Stimulated activated naive CD8-positive, alpha-beta T cell treated with anti-CD3 and anti-CD28 coated beads, Interleukin-15, amount 100 ng/mL, for 72 hours (primary cell): ENCODE data around the gene PRDM16.

Experiments
- ATAC-seq: fragments of 150-1000 bp; cut with Tn5 transposase; 2 replicates; pipeline ENCODE4 v1.10.0; 2021; ENCODE audit warnings: mild to moderate bottlenecking, moderate library complexity
- DNase-seq, 2 donors: peaks; one replicate each; pipeline ENCODE4 v3.0.0; 2021 to 2022
- H3K27ac Mint-ChIP-seq, 2 donors: one replicate each; pipeline ENCODE4 v1.8.0; 2022; ENCODE audit warnings: mild to moderate bottlenecking in 2 of 2, mixed read lengths in 2 of 2, moderate library complexity in 2 of 2
- H3K27me3 Mint-ChIP-seq: one replicate; pipeline ENCODE4 v1.8.0; 2022; ENCODE audit warnings: mixed read lengths
- H3K4me1 Mint-ChIP-seq: one replicate; pipeline ENCODE4 v1.8.0; 2022; ENCODE audit warnings: mild to moderate bottlenecking, mixed read lengths
- H3K4me3 Mint-ChIP-seq, 2 donors: one replicate each; pipeline ENCODE4 v1.8.0; 2022; ENCODE audit warnings: mild to moderate bottlenecking in 2 of 2, mixed read lengths in 2 of 2, moderate library complexity in 1 of 2
- H3K9me3 Mint-ChIP-seq, 2 donors: one replicate each; pipeline ENCODE4 v1.8.0; 2022; ENCODE audit warnings: mixed read lengths in 2 of 2

Gene PRDM16

GRCh38 chr1:3475839-3476573, 407.0 kb downstream of the PRDM16 start:
- Mint-ChIP-seq H3K27ac (no peak overlapping the region), H3K27me3 (peaks cover 14% of the 10 kb centered on the region), H3K4me1 (no peaks in the 10 kb centered on the region), H3K9me3 (no peaks in the 10 kb centered on the region), H3K4me3 (no peak overlapping the region)
- no peak for ATAC-seq
- no peak for DNase-seq

- peaks cover 14% of the 10 kb centered on the region for H3K27me3 Mint-ChIP-seq
- no peak overlapping the region for H3K27ac Mint-ChIP-seq
- H3K4me1 Mint-ChIP-seq = no peaks in the 10 kb centered on the region
- DNase-seq (no peak), ATAC-seq (peak; percentile 33)
- H3K4me3 Mint-ChIP-seq = no peak overlapping the region
- H3K9me3 Mint-ChIP-seq = no peaks in the 10 kb centered on the region
These were observed 407.7 kb downstream of the PRDM16 start for GRCh38 chr1:3476666-3477065.

GRCh38 chr1:3477241-3477995, 408.4 kb downstream of the PRDM16 start:
- peak; percentile 67 for ATAC-seq
- no peak for DNase-seq
- Mint-ChIP-seq H3K27me3 (peaks cover 14% of the 10 kb centered on the region), H3K4me1 (no peaks in the 10 kb centered on the region), H3K27ac (no peak overlapping the region), H3K4me3 (no peak overlapping the region), H3K9me3 (no peaks in the 10 kb centered on the region)

GRCh38 chr1:3478187-3478586, 409.2 kb downstream of the PRDM16 start:
- Mint-ChIP-seq H3K9me3 (no peaks in the 10 kb centered on the region), H3K27me3 (peaks cover 14% of the 10 kb centered on the region), H3K4me3 (no peak overlapping the region), H3K27ac (no peak overlapping the region), H3K4me1 (no peaks in the 10 kb centered on the region)
- ATAC-seq (no peak), DNase-seq (no peak)

- DNase-seq (no peak), ATAC-seq (no peak)
- no peak overlapping the region for H3K27ac Mint-ChIP-seq
- no peaks in the 10 kb centered on the region for H3K9me3 Mint-ChIP-seq
- peaks cover 6% of the 10 kb centered on the region for H3K4me1 Mint-ChIP-seq
- peaks cover 6% of the 10 kb centered on the region for H3K27me3 Mint-ChIP-seq
- no peak overlapping the region for H3K4me3 Mint-ChIP-seq
These were observed 410.7 kb downstream of the PRDM16 start for GRCh38 chr1:3479511-3480368.

GRCh38 chr1:3480369-3480719, 411.3 kb downstream of the PRDM16 start:
- H3K4me1 Mint-ChIP-seq = peaks cover 6% of the 10 kb centered on the region
- no peak overlapping the region for H3K27ac Mint-ChIP-seq
- DNase-seq (no peak), ATAC-seq (no peak)
- peaks cover 6% of the 10 kb centered on the region for H3K27me3 Mint-ChIP-seq
- H3K9me3 Mint-ChIP-seq = no peaks in the 10 kb centered on the region
- no peak overlapping the region for H3K4me3 Mint-ChIP-seq

- DNase-seq (no peak), ATAC-seq (no peak)
- Mint-ChIP-seq H3K27ac (no peak overlapping the region), H3K27me3 (peaks cover 6% of the 10 kb centered on the region), H3K9me3 (no peaks in the 10 kb centered on the region), H3K4me1 (peaks cover 6% of the 10 kb centered on the region), H3K4me3 (no peak overlapping the region)
These were observed 412.0 kb downstream of the PRDM16 start for GRCh38 chr1:3481046-3481445.

- peaks cover 6% of the 10 kb centered on the region for H3K27me3 Mint-ChIP-seq
- no peaks in the 10 kb centered on the region for H3K9me3 Mint-ChIP-seq
- ATAC-seq (no peak), DNase-seq (no peak)
- H3K4me1 Mint-ChIP-seq = peaks cover 6% of the 10 kb centered on the region
- H3K27ac Mint-ChIP-seq = no peak overlapping the region
- H3K4me3 Mint-ChIP-seq = no peak overlapping the region
These were observed 412.9 kb downstream of the PRDM16 start for GRCh38 chr1:3481836-3482375.

- DNase-seq = no peak
- peak; percentile 41 for ATAC-seq
These were observed 413.4 kb downstream of the PRDM16 start for GRCh38 chr1:3482378-3482849.

GRCh38 chr1:3483380-3483779, 414.4 kb downstream of the PRDM16 start:
- Mint-ChIP-seq H3K9me3 (peaks cover 0 to 5% of the 10 kb centered on the region in 2 donors), H3K4me3 (no peak overlapping the region), H3K27ac (no peak overlapping the region), H3K4me1 (peaks cover 6% of the 10 kb centered on the region), H3K27me3 (no peaks in the 10 kb centered on the region)
- ATAC-seq (peak; percentile 7), DNase-seq (no peak)

More at GRCh38 chr1:3482378-3482849, 413.4 kb downstream of the PRDM16 start:
- Mint-ChIP-seq H3K27me3 (peaks cover 6% of the 10 kb centered on the region), H3K9me3 (no peaks in the 10 kb centered on the region), H3K4me3 (no peak overlapping the region), H3K4me1 (peaks cover 6% of the 10 kb centered on the region), H3K27ac (no peak overlapping the region)

- Mint-ChIP-seq H3K4me3 (no peak overlapping the region), H3K9me3 (peaks cover 5 to 10% of the 10 kb centered on the region in 2 donors), H3K27me3 (no peaks in the 10 kb centered on the region), H3K4me1 (peaks cover 6% of the 10 kb centered on the region), H3K27ac (peak overlapping the region in 1 of 2 donors; percentile 65)
- ATAC-seq (peak; percentile 47), DNase-seq (peak; percentile 40 to 47)
These were observed 414.9 kb downstream of the PRDM16 start for GRCh38 chr1:3483801-3484444.

GRCh38 chr1:3485016-3485415, 416.0 kb downstream of the PRDM16 start:
- peaks cover 9 to 13% of the 10 kb centered on the region in 2 donors for H3K9me3 Mint-ChIP-seq

More at GRCh38 chr1:3485016-3485415, 416.0 kb downstream of the PRDM16 start:
- no peak for DNase-seq
- Mint-ChIP-seq H3K27ac (no peak overlapping the region), H3K4me3 (no peak overlapping the region), H3K27me3 (no peaks in the 10 kb centered on the region), H3K4me1 (peaks cover 6% of the 10 kb centered on the region)
- no peak for ATAC-seq
